Measurements from ENCODE around the gene WNT5A. TPM values are rescaled to one million over a fixed set of nuclear protein-coding genes. Genes with fewer than 3 reads are reported as not detected.
A peak's percentile ranks its signal among the peaks of the same experiment; 100 is the strongest.
"Not testable (repeated sequence)": the region's sequence is repeated elsewhere in the genome, so short reads cannot be mapped to it uniquely, and the experiment has no call there.

The WNT5A gene
- total RNA-seq, 3 donors from 2014 or later, result 7.0 to 54.7 (median 18.7) TPM

GRCh38 chr3:55505776-55506175 is 18.7 kb upstream of the WNT5A start:
- no peak overlapping the region for H3K27ac ChIP-seq
- TF ChIP-seq POLR2A (IDR thresholded peaks at IDR 0.05) (no peak), POLR2AphosphoS5 (IDR thresholded peaks at IDR 0.05) (no peak), CTCF (IDR thresholded peaks at IDR 0.05) (no peak)
- H3K4me1 ChIP-seq, result no peaks in the 10 kb centered on the region
- H3K9me3 ChIP-seq, result no peaks in the 10 kb centered on the region
- intact Hi-C loops (cut with DNase I; ENCODE audit: low total_unique reads), result no loop called here
- no peaks in the 10 kb centered on the region for H3K27me3 ChIP-seq
- no peaks in the 10 kb centered on the region for H3K36me3 ChIP-seq
- H3K4me3 ChIP-seq, result no peak overlapping the region
- no peak for DNase-seq (ENCODE audit: low spot score in 2 of 2)

- intact Hi-C loops (cut with DNase I; ENCODE audit: low total_unique reads); H3K4me3 ChIP-seq; H3K27ac ChIP-seq; H3K9me3 ChIP-seq; DNase-seq (ENCODE audit: low spot score in 2 of 2); H3K4me1 ChIP-seq; H3K27me3 ChIP-seq; H3K36me3 ChIP-seq: not testable (repeated sequence)
- peak in 2 of 3 donors; percentile 25 to 44 for TF ChIP-seq CTCF (IDR thresholded peaks at IDR 0.05)
Observed at GRCh38 chr3:55505102-55505501, 18.0 kb upstream of the WNT5A start.

GRCh38 chr3:55501905-55502304 is 14.8 kb upstream of the WNT5A start:
- H3K9me3 ChIP-seq, result no peaks in the 10 kb centered on the region
- intact Hi-C loops (cut with DNase I; ENCODE audit: low total_unique reads), result no loop called here
- no peaks in the 10 kb centered on the region for H3K4me1 ChIP-seq
- no peaks in the 10 kb centered on the region for H3K27me3 ChIP-seq
- no peak for TF ChIP-seq POLR2A (IDR thresholded peaks at IDR 0.05)
- no peak for TF ChIP-seq POLR2AphosphoS5 (IDR thresholded peaks at IDR 0.05)
- TF ChIP-seq CTCF (IDR thresholded peaks at IDR 0.05), result no peak
- H3K27ac ChIP-seq, result no peak overlapping the region
- no peak overlapping the region for H3K4me3 ChIP-seq
- DNase-seq (ENCODE audit: low spot score in 2 of 2), result no peak
- H3K36me3 ChIP-seq, result no peaks in the 10 kb centered on the region

- TF ChIP-seq CTCF (IDR thresholded peaks at IDR 0.05), result no peak
- TF ChIP-seq POLR2A (IDR thresholded peaks at IDR 0.05), result no peak
- TF ChIP-seq POLR2AphosphoS5 (IDR thresholded peaks at IDR 0.05), result no peak
- no peaks in the 10 kb centered on the region for H3K27me3 ChIP-seq
- H3K36me3 ChIP-seq, result no peaks in the 10 kb centered on the region
- no peak overlapping the region for H3K4me3 ChIP-seq
- DNase-seq (ENCODE audit: low spot score in 2 of 2), result no peak
- intact Hi-C loops (cut with DNase I; ENCODE audit: low total_unique reads), result no loop called here
- no peak overlapping the region for H3K27ac ChIP-seq
- no peaks in the 10 kb centered on the region for H3K9me3 ChIP-seq
- H3K4me1 ChIP-seq, result no peaks in the 10 kb centered on the region
Observed at GRCh38 chr3:55500555-55501330, 13.6 kb upstream of the WNT5A start.

GRCh38 chr3:55498520-55498919 is 11.4 kb upstream of the WNT5A start:
- intact Hi-C loops (cut with DNase I; ENCODE audit: low total_unique reads), result no loop called here
- H3K36me3 ChIP-seq, result no peaks in the 10 kb centered on the region
- TF ChIP-seq CTCF (IDR thresholded peaks at IDR 0.05) (no peak), POLR2A (IDR thresholded peaks at IDR 0.05) (no peak), POLR2AphosphoS5 (IDR thresholded peaks at IDR 0.05) (no peak)
- H3K27me3 ChIP-seq, result no peaks in the 10 kb centered on the region
- H3K27ac ChIP-seq, result no peak overlapping the region
- H3K4me3 ChIP-seq, result no peak overlapping the region
- no peak for DNase-seq (ENCODE audit: low spot score in 2 of 2)
- no peaks in the 10 kb centered on the region for H3K4me1 ChIP-seq
- no peaks in the 10 kb centered on the region for H3K9me3 ChIP-seq
